SK-N-MC (cell line): ENCODE measurements around the gene C1orf56.

Experiments used
- EZH2 ChIP-seq: fragments of 200-600 bp; sonication (generic); IDR thresholded peaks from one replicate; pipeline ENCODE4 v1.6.1; 2017; ENCODE audit warnings: antibody characterized with exemption
- POLR2AphosphoS5 ChIP-seq: IDR thresholded peaks from 2 replicates; pipeline ENCODE4 v1.6.1; 2012; ENCODE audit warnings: mild to moderate bottlenecking, low read depth, low read length, borderline replicate concordance

DNA sequence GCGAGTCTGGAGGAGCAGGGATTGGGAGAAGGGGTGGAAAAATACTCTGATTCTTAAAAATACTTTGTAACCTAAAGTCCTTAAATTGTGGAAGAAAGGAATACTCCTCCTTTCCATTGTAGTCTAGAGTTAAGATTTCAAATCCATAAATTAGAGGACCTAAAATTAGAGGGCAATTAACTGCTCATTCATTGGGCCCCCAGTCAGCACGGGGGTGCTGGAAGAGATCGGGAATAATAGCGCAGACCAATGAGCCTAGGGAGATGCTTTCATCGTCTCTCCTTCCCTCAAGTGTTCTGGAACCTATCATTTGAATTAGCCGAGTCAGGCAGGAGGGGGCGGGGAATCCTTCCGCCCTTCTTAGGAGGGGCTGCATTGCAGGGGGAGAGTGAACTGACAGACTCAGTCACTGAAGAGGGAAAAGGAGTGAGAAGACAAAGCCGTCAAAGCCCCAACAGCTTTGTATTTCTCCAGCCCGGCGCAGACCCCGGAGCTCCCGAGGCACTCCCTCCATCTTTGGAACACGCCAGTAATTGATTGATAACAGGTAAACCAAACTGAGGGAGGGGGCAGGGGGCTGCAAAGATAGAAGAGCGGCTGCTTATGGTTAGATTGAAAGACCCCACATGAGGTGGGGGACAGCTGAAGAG is 12.6 kb downstream of the C1orf56 start, which contains the start of gene MLLT11:
- TF ChIP-seq EZH2 (no peak), POLR2AphosphoS5 (peak; percentile 79)
